H1 (cell line): Measurements from ENCODE around the gene TMEM161A. TPM values are rescaled to one million over a fixed set of nuclear protein-coding genes. Genes with fewer than 3 reads are reported as not detected.

ENCODE experiments used
- CTCF ChIA-PET: fragments of 300-600 bp; sonication (Branson Sonifier 250); formaldehyde crosslinking; loops from one replicate; lab custom pipeline; 2021; ENCODE audit not compliant: partially characterized antibody; lab: Charles Lee
- POLR2A ChIA-PET: fragments of 300-600 bp; sonication (Branson Sonifier 250); formaldehyde crosslinking; loops from one replicate; lab custom pipeline; 2021; ENCODE audit warnings: inconsistent platforms; ENCODE audit not compliant: partially characterized antibody; lab: Charles Lee
- DNase-seq, 2 experiments: peaks; one replicate each; pipeline versions ENCODE4 v3.0.0 to v3.0.0-alpha.2; 2010 to 2022; ENCODE audit warnings: low spot score in 2 of 2, low read depth in 1 of 2, mixed read lengths in 1 of 2
- FAIRE-seq: peaks from 2 replicates; lab custom pipeline; 2011; peaks lifted over from hg19 to GRCh38; lab: Jason Lieb, UNC
- H2AFZ ChIP-seq: 2 replicates; pipeline ENCODE4 v1.8.1; 2012; ENCODE audit warnings: low read length, inconsistent platforms
- H2AK5ac ChIP-seq: 2 replicates; pipeline ENCODE4 v1.6.1; 2013; ENCODE audit warnings: low read depth, low read length
- H2BK120ac ChIP-seq: replicated peaks from 2 replicates; pipeline ENCODE3; 2013; ENCODE audit warnings: low read depth, low read length, inconsistent platforms
- H2BK12ac ChIP-seq: 2 replicates; pipeline ENCODE4 v1.6.1; 2013; ENCODE audit warnings: low read depth, low read length
- H2BK15ac ChIP-seq: 2 replicates; pipeline ENCODE4 v1.6.1; 2013; ENCODE audit warnings: low read length
- H2BK20ac ChIP-seq: 2 replicates; pipeline ENCODE4 v1.6.1; 2013; ENCODE audit warnings: low read length
- H2BK5ac ChIP-seq: 2 replicates; pipeline ENCODE4 v1.6.1; 2013; ENCODE audit warnings: low read depth, low read length
- H3K14ac ChIP-seq: 2 replicates; pipeline ENCODE4 v1.6.1; 2013; ENCODE audit warnings: inconsistent platforms; ENCODE audit not compliant: insufficient read length
- H3K18ac ChIP-seq: 2 replicates; pipeline ENCODE4 v1.6.1; 2013; ENCODE audit warnings: low read length; ENCODE audit errors: extremely low read depth
- H3K23ac ChIP-seq: 2 replicates; pipeline ENCODE4 v1.6.1; 2013; ENCODE audit warnings: inconsistent platforms; ENCODE audit not compliant: insufficient read length
- H3K23me2 ChIP-seq: 2 replicates; pipeline ENCODE4 v1.6.1; 2013; ENCODE audit warnings: low read depth, low read length
- H3K27ac ChIP-seq: 2 replicates; pipeline ENCODE4 v1.6.1; 2011; ENCODE audit warnings: low read depth, low read length, inconsistent platforms
- H3K27me3 ChIP-seq, 4 experiments: replicated peaks in 1 of 4; 1 replicate in 1 of 4; 2 replicates in 3 of 4; pipeline versions ENCODE4 v1.6.1 to v1.8.1; 2011 to 2013; ENCODE audit warnings: low read length in 3 of 4, mild to moderate bottlenecking in 3 of 4, inconsistent platforms in 2 of 4, mixed read lengths in 2 of 4, moderate library complexity in 1 of 4; ENCODE audit not compliant: control insufficient read depth in 3 of 4, insufficient read depth in 3 of 4; ENCODE audit errors: extremely low read depth in 1 of 4
- H3K36me3 ChIP-seq, 4 experiments: 2 replicates each; pipeline versions ENCODE4 v1.6.1 to v1.8.1; 2011 to 2013; ENCODE audit warnings: mild to moderate bottlenecking in 4 of 4, low read length in 3 of 4, moderate library complexity in 2 of 4, control low read depth in 1 of 4, inconsistent platforms in 1 of 4; ENCODE audit not compliant: insufficient read depth in 4 of 4, control insufficient read depth in 2 of 4
- H3K4ac ChIP-seq: replicated peaks from 2 replicates; pipeline ENCODE3; 2013; ENCODE audit warnings: low read length, low read depth, mixed read lengths, inconsistent platforms; ENCODE audit not compliant: insufficient read length
- H3K4me1 ChIP-seq, 4 experiments: replicated peaks in 1 of 4; 1 replicate in 1 of 4; 2 replicates in 3 of 4; pipeline versions ENCODE4 v1.6.1 to v1.8.1; 2011 to 2013; ENCODE audit warnings: low read length in 3 of 4, inconsistent platforms in 2 of 4, mixed read lengths in 1 of 4; ENCODE audit not compliant: insufficient read depth in 4 of 4, control insufficient read depth in 3 of 4
- H3K4me2 ChIP-seq, 2 experiments: 2 replicates each; pipeline versions ENCODE4 v1.6.1 to v1.8.1; 2011 to 2013; ENCODE audit warnings: low read depth in 2 of 2, low read length in 2 of 2, control low read depth in 1 of 2, inconsistent platforms in 1 of 2, mild to moderate bottlenecking in 1 of 2; ENCODE audit not compliant: insufficient read depth in 1 of 2
- H3K4me3 ChIP-seq, 4 experiments: fragments of 200-600, 300-600 bp in 1 of 4; sonication (generic), shearing (Covaris generic), sonication (Bioruptor Twin) in 1 of 4; 2 replicates each; pipeline versions ENCODE4 v1.5.1 to v1.8.1; 2011 to 2016; ENCODE audit warnings: low read length in 4 of 4, low read depth in 3 of 4, control low read depth in 2 of 4, inconsistent platforms in 2 of 4, mild to moderate bottlenecking in 2 of 4, mixed read lengths in 1 of 4, moderate library complexity in 1 of 4; ENCODE audit not compliant: insufficient read depth in 2 of 4; ENCODE audit errors: extremely low read depth in 1 of 4
- H3K56ac ChIP-seq: replicated peaks from 2 replicates; pipeline ENCODE3; 2013; ENCODE audit warnings: low read depth, mild to moderate bottlenecking, mixed read lengths, low read length, inconsistent platforms; ENCODE audit not compliant: insufficient read length
- H3K79me1 ChIP-seq: 2 replicates; pipeline ENCODE4 v1.6.1; 2013; ENCODE audit warnings: low read depth, low read length, control low read depth
- H3K79me2 ChIP-seq, 2 experiments: 2 replicates each; pipeline versions ENCODE4 v1.6.1 to v1.8.1; 2012 to 2013; ENCODE audit warnings: low read length in 2 of 2, mild to moderate bottlenecking in 2 of 2, inconsistent platforms in 1 of 2; ENCODE audit not compliant: insufficient read depth in 2 of 2, control insufficient read depth in 1 of 2
- H3K9ac ChIP-seq, 4 experiments: replicated peaks in 1 of 4; 1 replicate in 1 of 4; 2 replicates in 3 of 4; pipeline versions ENCODE4 v1.6.1 to v1.8.1; 2011 to 2013; ENCODE audit warnings: low read depth in 3 of 4, low read length in 3 of 4, control low read depth in 2 of 4, mild to moderate bottlenecking in 2 of 4, moderate library complexity in 2 of 4, inconsistent platforms in 1 of 4; ENCODE audit errors: extremely low read depth in 1 of 4
- H3K9me3 ChIP-seq, 2 experiments: 2 replicates each; pipeline versions ENCODE4 v1.6.1 to v1.8.1; 2012 to 2013; ENCODE audit warnings: mild to moderate bottlenecking in 2 of 2, moderate library complexity in 2 of 2, control low read depth in 1 of 2, inconsistent platforms in 1 of 2, low read depth in 1 of 2, low read length in 1 of 2, mixed read lengths in 1 of 2; ENCODE audit not compliant: insufficient read depth in 2 of 2
- H4K20me1 ChIP-seq, 2 experiments: replicated peaks in 1 of 2; 2 replicates each; pipeline versions ENCODE3 to v1.8.1; 2011 to 2013; ENCODE audit warnings: inconsistent platforms in 2 of 2, low read length in 2 of 2, mild to moderate bottlenecking in 1 of 2; ENCODE audit not compliant: insufficient read depth in 2 of 2, control insufficient read depth in 1 of 2
- H4K5ac ChIP-seq: 2 replicates; pipeline ENCODE4 v1.6.1; 2013; ENCODE audit warnings: low read length, low read depth, mixed read lengths, inconsistent platforms; ENCODE audit not compliant: insufficient read length
- H4K8ac ChIP-seq: 2 replicates; pipeline ENCODE4 v1.8.0; 2013; ENCODE audit warnings: mild to moderate bottlenecking, moderate library complexity, low read length, inconsistent platforms; ENCODE audit not compliant: insufficient read depth; ENCODE audit errors: extremely low read depth
- H4K91ac ChIP-seq: replicated peaks from 2 replicates; pipeline ENCODE3; 2013; ENCODE audit warnings: low read length, mixed read lengths, inconsistent platforms; ENCODE audit not compliant: insufficient read length
- ATF3 ChIP-seq: IDR thresholded peaks from 2 replicates; pipeline ENCODE4 v1.6.1; 2011; ENCODE audit warnings: low read depth, mild to moderate bottlenecking, low read length; ENCODE audit not compliant: insufficient read depth
- BRCA1 ChIP-seq: IDR thresholded peaks from 2 replicates; pipeline ENCODE4 v1.6.1; 2012; ENCODE audit warnings: low read depth, low read length, improper control_type of control experiment
- CREB1 ChIP-seq: IDR thresholded peaks from 2 replicates; pipeline ENCODE4 v1.6.1; 2012; ENCODE audit warnings: inconsistent platforms
- CTCF ChIP-seq, 3 experiments: IDR thresholded peaks; 1 replicate in 2 of 3; 2 replicates in 1 of 3; pipeline versions ENCODE4 v1.5.1 to v1.6.1; 2011; ENCODE audit warnings: low read length in 3 of 3, mild to moderate bottlenecking in 3 of 3, inconsistent platforms in 2 of 3, low read depth in 1 of 3, moderate library complexity in 1 of 3; ENCODE audit not compliant: insufficient read depth in 1 of 3; ENCODE audit errors: control extremely low read depth in 1 of 3
- GABPA ChIP-seq: IDR thresholded peaks from 2 replicates; pipeline ENCODE4 v1.6.1; 2011; ENCODE audit warnings: mild to moderate bottlenecking, low read length, moderate library complexity, borderline replicate concordance; ENCODE audit not compliant: insufficient read depth
- RAD21 ChIP-seq, 2 experiments: IDR thresholded peaks in 1 of 2; conservative IDR thresholded peaks in 1 of 2; 2 replicates each; pipeline ENCODE4 v1.6.1; 2011; ENCODE audit warnings: low read depth in 2 of 2, low read length in 2 of 2, improper control_type of control experiment in 1 of 2, inconsistent platforms in 1 of 2, mild to moderate bottlenecking in 1 of 2, moderate library complexity in 1 of 2
- YY1 ChIP-seq: IDR thresholded peaks from 2 replicates; pipeline ENCODE4 v1.6.1; 2011; ENCODE audit warnings: low read depth, mild to moderate bottlenecking, low read length
- WGBS, 2 experiments: shearing (Covaris generic) in 1 of 2; methylation state at CpG; one replicate each; pipeline versions ENCODE4 v1.1.6 to v1.1.7; 2013 to 2015; ENCODE audit warnings: low lambda C conversion rate in 2 of 2, mixed read lengths in 2 of 2, inconsistent platforms in 1 of 2, low coverage in 1 of 2, missing lambda C conversion rate in 1 of 2; ENCODE audit not compliant: insufficient replicate concordance in 2 of 2, insufficient coverage in 1 of 2, insufficient read length in 1 of 2; ENCODE audit errors: extremely low coverage in 1 of 2, missing lambda C conversion rate in 1 of 2; 5-methylcytosine and 5-hydroxymethylcytosine counted together
- polyA plus RNA-seq, 7 experiments: library from polyadenylated mRNA; depleted of rRNA in 3 of 7; stranded (reverse) in 5 of 7; unstranded in 2 of 7; fragments of >200 nt in 5 of 7; fragments of 200-250 nt in 2 of 7; gene quantifications; 1 replicate in 5 of 7; 2 replicates in 1 of 7; 4 replicates in 1 of 7; pipeline versions ENCODE4 v1.2.1 to v1.2.3, GENCODE V29; 2011 to 2013; ENCODE audit warnings: missing spikeins in 2 of 7, mixed read lengths in 2 of 7
- total RNA-seq: library from RNA; stranded (reverse); fragmentation: NEBNext Ultra II Directional; extraction: Animal tissue kit (Norgen Biotek cat#: 25700); gene quantifications from 2 replicates; pipeline ENCODE4 v1.2.1, GENCODE V29; 2021

Gene TMEM161A
- total and polyA plus RNA-seq, 2 of the 8 experiments (the other 6 are each of a cell fraction or from before 2014, with no cell fraction given), result 47.8 to 103 TPM

GRCh38 chr19:19115954-19116353 is 22.3 kb downstream of the TMEM161A start:
- Histone ChIP-seq H2BK20ac (no peak overlapping the region), H2AFZ (no peak overlapping the region), H3K23me2 (peaks cover 5% of the 10 kb centered on the region; the same call in 1 of the 2 replicates), H3K36me3 (peaks cover 0 to 9% (median 4%) of the 10 kb centered on the region in 4 experiments; a peak in 3 of 8 replicates), H3K27me3 (0 out of 7 replicates have a peak, but pooled peaks cover 0 to 2% (median 0%) of the 10 kb centered on the region in 4 experiments), H3K9me3 (no peaks in the 10 kb centered on the region), H2BK15ac (no peak overlapping the region), H3K4me1 (peaks cover 3 to 12% (median 10%) of the 10 kb centered on the region in 4 experiments; a peak in 6 of 7 replicates), H4K91ac (no peak overlapping the region), H3K18ac (no peak overlapping the region), H2BK12ac (no peak overlapping the region), H3K23ac (no peak overlapping the region), H3K4me2 (no peak overlapping the region), H3K14ac (no peak overlapping the region), H3K79me1 (no peaks in the 10 kb centered on the region), H4K8ac (no peak overlapping the region), H4K20me1 (peaks cover 0 to 4% of the 10 kb centered on the region in 2 experiments), H2BK120ac (no peak overlapping the region), H3K27ac (no peak overlapping the region), H2AK5ac (no peak overlapping the region), H3K9ac (no peak overlapping the region), H3K4ac (no peak overlapping the region), H3K56ac (no peak overlapping the region), H2BK5ac (no peak overlapping the region), H3K79me2 (no peaks in the 10 kb centered on the region), H3K4me3 (no peak overlapping the region), H4K5ac (no peak overlapping the region)
- DNase-seq (peak in 1 of 2 experiments; percentile 93), FAIRE-seq (no peak)
- WGBS, 2 experiments, result 72% methylated on average over 9 of the region's 9 CpGs; no CpG with 5 or more reads in 1 of the 2 experiments
- CTCF ChIA-PET, result interaction anchor here (0.5 to 3.5 kb wide), 47 partner anchors 9 to 1216 kb away, joined by 3 to 58 read pairs (median 4); partner anchors contain the start of genes NCAN and SLC25A42
- TF ChIP-seq BRCA1, result no peak
- TF ChIP-seq RAD21 (IDR thresholded peaks at IDR 0.05 in 1 of 2, conservative IDR thresholded peaks at IDR 0.05 in 1 of 2; ENCODE audit: low read depth in 2 of 2, low read length in 2 of 2), result peak; percentile 71 to 79
- no peak for TF ChIP-seq ATF3
- TF ChIP-seq CREB1, result peak; percentile 56; the same call in 1 of the 2 replicates
- TF ChIP-seq GABPA, result 0 out of 2 replicates have a peak, but pooled peaks have one; percentile 38
- peak; percentile 91 to 96 (median 95) for TF ChIP-seq CTCF (IDR thresholded peaks at IDR 0.05; ENCODE audit: control extremely low read depth in 1 of 3, insufficient read depth in 1 of 3, low read depth in 1 of 3, low read length in 3 of 3)
- TF ChIP-seq YY1, result peak; percentile 52; the same call in 1 of the 2 replicates
- POLR2A ChIA-PET, result interaction anchor here (0.6 to 2.1 kb wide), 13 partner anchors 8 to 65 kb away, joined by 3 to 8 read pairs (median 3); no protein-coding TSS in a partner anchor
